GM13976 (cell line): ENCODE results near the gene ERBB4.

Experiments
- DNase-seq: peaks from one replicate; pipeline ENCODE4 v3.0.0; 2012; ENCODE audit warnings: low spot score
- CTCF ChIP-seq: IDR thresholded peaks from 2 replicates; pipeline ENCODE4 v1.5.1; 2012; ENCODE audit warnings: borderline replicate concordance, mild to moderate bottlenecking; ENCODE audit not compliant: insufficient read depth; ENCODE audit errors: extremely low read depth, missing control alignments, control extremely low read depth
- in situ Hi-C: fragments of 300-500 bp; cut with MboI; formaldehyde crosslinking; loops from one replicate; pipeline ENCODE4 v1.12.0; 2022; ENCODE audit warnings: low sequenced_read_pairs, mixed read lengths, inconsistent platforms; ENCODE audit not compliant: unreplicated experiment

The ERBB4 gene

DNA sequence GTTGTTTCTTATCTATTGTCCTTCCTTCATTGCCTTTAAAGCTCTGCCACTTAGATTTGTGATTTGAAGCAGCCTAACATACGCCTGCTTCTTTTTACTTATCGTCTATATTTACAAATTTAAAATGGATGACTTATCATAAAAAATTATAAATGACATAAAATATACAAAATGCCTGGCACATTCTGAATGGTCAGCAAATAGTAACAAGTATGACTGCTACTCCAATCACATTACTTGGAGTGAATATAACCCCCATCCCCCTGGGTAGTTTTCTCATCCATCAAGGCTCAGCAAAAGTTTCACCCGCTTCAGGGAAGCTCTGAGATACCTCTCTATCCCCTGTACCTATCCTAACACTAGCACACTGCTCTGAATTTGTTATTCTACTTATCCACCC lies 708.9 kb downstream of the ERBB4 start:
- no peak for TF ChIP-seq CTCF
- no peak for DNase-seq
- in situ Hi-C loops: no loop called here

GRCh38 chr2:211823886-211824479 lies 714.6 kb downstream of the ERBB4 start:
- TF ChIP-seq CTCF: no peak
- in situ Hi-C loops: no loop called here
- no peak for DNase-seq

- DNase-seq: no peak
- in situ Hi-C loops: no loop called here
- no peak for TF ChIP-seq CTCF
Measured at GRCh38 chr2:211822686-211823335, 715.8 kb downstream of the ERBB4 start.

DNA sequence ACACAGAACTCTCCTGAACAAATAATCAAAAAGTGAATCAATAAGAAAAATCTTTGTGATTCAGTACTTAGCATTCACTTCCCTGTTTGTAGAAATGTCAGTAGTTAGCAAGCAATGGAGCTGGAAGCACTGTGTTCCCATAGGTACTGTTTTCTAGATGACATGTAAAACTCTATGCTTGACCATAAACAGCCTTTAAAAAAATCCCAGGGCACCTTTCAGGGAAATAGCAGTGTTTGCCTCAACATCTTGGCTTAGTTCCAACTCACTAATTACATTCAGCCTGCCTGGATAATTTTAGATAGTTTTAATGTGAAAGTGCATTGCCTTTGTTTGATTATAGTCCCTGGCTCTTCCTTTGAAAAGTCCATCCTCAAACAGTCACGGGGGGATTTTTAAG lies 721.8 kb downstream of the ERBB4 start:
- in situ Hi-C loops: no loop called here
- TF ChIP-seq CTCF: no peak
- no peak for DNase-seq

- in situ Hi-C loops: no loop called here
- no peak for DNase-seq
- no peak for TF ChIP-seq CTCF
Measured at GRCh38 chr2:211812587-211812986, 726.0 kb downstream of the ERBB4 start.

DNA sequence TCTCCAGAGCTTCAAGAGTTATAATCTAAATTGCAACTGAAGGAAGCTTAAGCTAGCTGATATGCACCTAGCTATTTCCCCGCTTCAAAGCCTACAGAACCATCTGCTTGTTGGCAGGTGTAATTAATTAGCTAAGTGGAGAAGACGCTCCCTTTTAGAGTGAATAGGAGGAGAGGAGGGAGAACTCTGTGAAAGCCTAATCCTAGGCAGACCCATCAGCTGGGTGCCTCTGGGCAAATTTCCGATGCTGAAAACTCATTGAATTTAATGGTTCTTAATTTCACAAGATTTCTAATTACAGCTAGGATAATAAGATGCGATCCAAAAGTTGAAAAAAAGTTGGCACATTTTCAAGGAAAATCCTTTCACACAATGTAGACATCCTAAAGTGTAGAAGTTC lies 735.9 kb downstream of the ERBB4 start:
- in situ Hi-C loops: no loop called here
- no peak for TF ChIP-seq CTCF
- no peak for DNase-seq
